ENCODE results near the gene CCDC81. TPM values are rescaled to one million over a fixed set of nuclear protein-coding genes. Genes with fewer than 3 reads are reported as not detected.

CCDC81 gene
- total RNA-seq, 1 experiment from 2014 or later, result 1.1 TPM

DNA sequence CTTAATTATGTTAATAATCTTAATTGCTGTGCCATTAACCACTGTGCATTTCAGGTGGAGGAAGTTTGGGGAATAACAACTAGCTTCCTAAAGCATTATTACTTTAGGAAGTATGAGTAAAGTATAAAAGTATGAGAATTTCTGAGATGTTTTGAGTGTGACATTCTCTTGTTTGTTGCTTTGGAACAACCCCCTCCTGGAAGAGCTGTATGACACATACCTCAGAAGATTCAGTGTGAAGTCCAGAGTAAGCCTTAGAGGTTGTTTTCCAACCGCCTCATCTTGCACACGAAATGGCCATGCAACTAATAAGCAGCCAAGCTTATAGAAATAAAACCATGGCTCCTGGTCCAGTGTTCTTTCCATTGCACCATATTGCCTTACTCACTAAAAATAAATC is 21.7 kb downstream of the CCDC81 start:
- Histone ChIP-seq H3K4me1 (ENCODE audit: insufficient read depth, low read length, poor library complexity, severe bottlenecking) (no peaks in the 10 kb centered on the region), H3K27me3 (replicated peaks; ENCODE audit: insufficient read depth, low read depth, low read length, poor library complexity) (no peaks in the 10 kb centered on the region), H3K27ac (ENCODE audit: low read depth, low read length, poor library complexity, severe bottlenecking) (no peak overlapping the region), H3K36me3 (ENCODE audit: insufficient read depth, low read length, poor library complexity, severe bottlenecking) (no peaks in the 10 kb centered on the region), H3K4me3 (ENCODE audit: low read depth, low read length, poor library complexity, severe bottlenecking) (no peak overlapping the region), H3K9me3 (ENCODE audit: low read depth, low read length, poor library complexity, severe bottlenecking) (no peaks in the 10 kb centered on the region)
- ChIA-PET CTCF (no interaction called here), POLR2A (ENCODE audit: low non-redundant PET) (no interaction called here)
- no peak for TF ChIP-seq EZH2 (IDR thresholded peaks at IDR 0.05; ENCODE audit: borderline replicate concordance, low read depth, low read length, poor library complexity, severe bottlenecking)
- TF ChIP-seq, protein P1, sequence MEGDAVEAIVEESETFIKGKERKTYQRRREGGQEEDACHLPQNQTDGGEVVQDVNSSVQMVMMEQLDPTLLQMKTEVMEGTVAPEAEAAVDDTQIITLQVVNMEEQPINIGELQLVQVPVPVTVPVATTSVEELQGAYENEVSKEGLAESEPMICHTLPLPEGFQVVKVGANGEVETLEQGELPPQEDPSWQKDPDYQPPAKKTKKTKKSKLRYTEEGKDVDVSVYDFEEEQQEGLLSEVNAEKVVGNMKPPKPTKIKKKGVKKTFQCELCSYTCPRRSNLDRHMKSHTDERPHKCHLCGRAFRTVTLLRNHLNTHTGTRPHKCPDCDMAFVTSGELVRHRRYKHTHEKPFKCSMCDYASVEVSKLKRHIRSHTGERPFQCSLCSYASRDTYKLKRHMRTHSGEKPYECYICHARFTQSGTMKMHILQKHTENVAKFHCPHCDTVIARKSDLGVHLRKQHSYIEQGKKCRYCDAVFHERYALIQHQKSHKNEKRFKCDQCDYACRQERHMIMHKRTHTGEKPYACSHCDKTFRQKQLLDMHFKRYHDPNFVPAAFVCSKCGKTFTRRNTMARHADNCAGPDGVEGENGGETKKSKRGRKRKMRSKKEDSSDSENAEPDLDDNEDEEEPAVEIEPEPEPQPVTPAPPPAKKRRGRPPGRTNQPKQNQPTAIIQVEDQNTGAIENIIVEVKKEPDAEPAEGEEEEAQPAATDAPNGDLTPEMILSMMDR (conservative IDR thresholded peaks at IDR 0.05; ENCODE audit: low read depth, low read length), result no peak
- DNase-seq (ENCODE audit: low spot score), result no peak
- intact Hi-C loops (cut with micrococcal nuclease; ENCODE audit: unreplicated experiment), result no loop called here
- no TSS peak for BruUV-seq (replicated peaks)

DNA sequence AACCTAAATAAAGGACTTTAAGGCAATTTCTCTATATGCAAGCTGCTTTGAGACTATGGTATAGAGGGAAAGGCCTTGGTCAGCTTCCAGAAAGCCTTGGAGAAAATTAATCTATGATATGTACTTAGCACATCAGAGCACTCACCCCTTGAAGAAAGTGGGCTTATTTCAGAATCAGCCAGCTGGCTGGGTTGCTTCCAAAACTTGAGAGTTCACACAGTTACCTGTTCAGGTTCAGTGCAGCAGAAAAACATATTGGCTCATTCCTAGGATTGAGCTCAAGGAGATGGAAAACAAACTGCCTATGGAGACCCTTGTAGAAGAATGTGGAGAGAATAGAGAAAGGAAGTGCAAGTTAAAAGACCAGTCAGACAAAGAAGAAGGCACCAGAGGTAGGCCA is 22.7 kb downstream of the CCDC81 start:
- DNase-seq (ENCODE audit: low spot score), result no peak
- intact Hi-C loops (cut with micrococcal nuclease; ENCODE audit: unreplicated experiment), result no loop called here
- H3K27me3 ChIP-seq (replicated peaks; ENCODE audit: insufficient read depth, low read depth, low read length, poor library complexity), result no peaks in the 10 kb centered on the region
- H3K27ac ChIP-seq (ENCODE audit: low read depth, low read length, poor library complexity, severe bottlenecking), result no peak overlapping the region
- H3K9me3 ChIP-seq (ENCODE audit: low read depth, low read length, poor library complexity, severe bottlenecking), result no peaks in the 10 kb centered on the region
- BruUV-seq (replicated peaks), result no TSS peak
- H3K4me3 ChIP-seq (ENCODE audit: low read depth, low read length, poor library complexity, severe bottlenecking), result no peak overlapping the region
- H3K4me1 ChIP-seq (ENCODE audit: insufficient read depth, low read length, poor library complexity, severe bottlenecking), result no peaks in the 10 kb centered on the region
- CTCF ChIA-PET, result no interaction called here
- POLR2A ChIA-PET (ENCODE audit: low non-redundant PET), result no interaction called here
- no peaks in the 10 kb centered on the region for H3K36me3 ChIP-seq (ENCODE audit: insufficient read depth, low read length, poor library complexity, severe bottlenecking)
- TF ChIP-seq, protein P1 (conservative IDR thresholded peaks at IDR 0.05; ENCODE audit: low read depth, low read length), result no peak
- no peak for TF ChIP-seq EZH2 (IDR thresholded peaks at IDR 0.05; ENCODE audit: borderline replicate concordance, low read depth, low read length, poor library complexity, severe bottlenecking)

DNA sequence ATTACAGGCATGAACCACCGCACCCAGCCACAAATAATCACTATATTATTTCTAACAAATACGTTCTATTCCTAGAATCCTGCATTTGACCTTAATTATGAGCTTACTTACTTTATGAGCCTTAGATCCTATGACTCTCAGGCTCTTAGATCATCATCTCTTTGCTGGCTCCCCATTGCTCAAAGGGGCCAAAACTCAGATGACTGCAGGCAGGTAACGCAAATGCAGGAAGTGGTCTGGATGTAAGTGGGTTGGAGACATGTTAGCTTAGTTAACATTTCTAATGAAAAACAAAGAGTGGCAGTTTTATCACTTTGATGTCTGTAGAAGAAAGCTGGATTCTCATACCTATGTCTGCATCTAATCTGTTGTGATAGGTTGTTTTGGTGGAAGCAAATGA is 23.4 kb downstream of the CCDC81 start:
- intact Hi-C loops (cut with micrococcal nuclease; ENCODE audit: unreplicated experiment), result no loop called here
- Histone ChIP-seq H3K9me3 (ENCODE audit: low read depth, low read length, poor library complexity, severe bottlenecking) (no peaks in the 10 kb centered on the region), H3K27me3 (replicated peaks; ENCODE audit: insufficient read depth, low read depth, low read length, poor library complexity) (no peaks in the 10 kb centered on the region), H3K36me3 (ENCODE audit: insufficient read depth, low read length, poor library complexity, severe bottlenecking) (no peaks in the 10 kb centered on the region), H3K27ac (ENCODE audit: low read depth, low read length, poor library complexity, severe bottlenecking) (no peak overlapping the region), H3K4me1 (ENCODE audit: insufficient read depth, low read length, poor library complexity, severe bottlenecking) (no peaks in the 10 kb centered on the region), H3K4me3 (ENCODE audit: low read depth, low read length, poor library complexity, severe bottlenecking) (no peak overlapping the region)
- POLR2A ChIA-PET (ENCODE audit: low non-redundant PET), result no interaction called here
- no peak for DNase-seq (ENCODE audit: low spot score)
- BruUV-seq (replicated peaks), result no TSS peak
- TF ChIP-seq, protein P1 (conservative IDR thresholded peaks at IDR 0.05; ENCODE audit: low read depth, low read length), result no peak
- no peak for TF ChIP-seq EZH2 (IDR thresholded peaks at IDR 0.05; ENCODE audit: borderline replicate concordance, low read depth, low read length, poor library complexity, severe bottlenecking)
- CTCF ChIA-PET, result no interaction called here
